Gastroesophageal sphincter (tissue), 3 donors: Measurements from ENCODE around the gene ANK2.

Source experiments
- CTCF ChIP-seq, 4 experiments: fragments of 200-600 bp in 2 of 4; fragments of 450-650 bp in 2 of 4; sonication (generic) in 1 of 4; IDR thresholded peaks; one replicate each; pipeline ENCODE4 v1.5.1; 2017 to 2019; ENCODE audit warnings: antibody characterized with exemption in 4 of 4, mild to moderate bottlenecking in 2 of 4, moderate library complexity in 2 of 4
- EP300 ChIP-seq: sonication (generic); formaldehyde crosslinking; IDR thresholded peaks from one replicate; pipeline ENCODE4 v1.6.1; 2017; ENCODE audit warnings: antibody characterized with exemption, mild to moderate bottlenecking
- POLR2AphosphoS5 ChIP-seq: sonication (generic); formaldehyde crosslinking; IDR thresholded peaks from one replicate; pipeline ENCODE4 v1.6.1; 2017; ENCODE audit warnings: antibody characterized with exemption

DNA sequence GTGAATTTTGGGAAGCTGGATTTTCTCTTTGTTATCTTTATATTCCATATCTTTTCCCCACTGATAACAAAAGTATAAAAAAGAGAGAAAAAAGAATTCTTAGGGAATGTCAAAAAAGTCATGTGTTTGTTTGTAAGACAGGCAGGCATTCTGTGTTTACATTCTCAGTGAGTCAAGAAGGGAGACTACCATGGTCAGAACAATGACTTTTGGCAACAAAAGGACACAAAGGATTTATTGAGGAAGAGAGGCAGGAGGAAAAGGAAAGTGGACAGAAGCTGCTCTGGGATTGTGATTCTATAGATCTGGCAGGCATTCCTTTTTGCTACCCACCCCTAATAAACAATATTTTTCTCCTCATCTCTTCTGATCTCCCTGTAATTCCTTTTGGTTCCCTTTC lies 5.9 kb upstream of the ANK2 start:
- TF ChIP-seq POLR2AphosphoS5 (no peak), EP300 (no peak), CTCF (IDR thresholded peaks at IDR 0.05) (no peak)
